Stomach (tissue), 9 donors: ENCODE measurements around the gene CDK19. TPM values are rescaled to one million over a fixed set of nuclear protein-coding genes. Genes with fewer than 3 reads are reported as not detected.
A peak's percentile ranks its signal among the peaks of the same experiment; 100 is the strongest.
"Not testable (repeated sequence)": the region's sequence is repeated elsewhere in the genome, so short reads cannot be mapped to it uniquely, and the experiment has no call there.

Experiments used
- DNase-seq, 2 donors: peaks; one replicate each; pipeline versions ENCODE4 v3.0.0 to v3.0.0-alpha.2; 2013 to 2019
- H3K27ac ChIP-seq, 5 donors: fragments of 200-600 bp in 4 of 5; sonication (generic) in 4 of 5; one replicate each; pipeline ENCODE4 v1.5.1; 2013 to 2019; ENCODE audit warnings: mild to moderate bottlenecking in 1 of 5, moderate library complexity in 1 of 5
- H3K27me3 ChIP-seq, 3 donors: fragments of 200-600 bp; sonication (generic); one replicate each; pipeline ENCODE4 v1.5.1; 2017 to 2019; ENCODE audit warnings: mixed run types in 1 of 3
- H3K36me3 ChIP-seq, 4 donors: fragments of 200-600 bp; sonication (generic); 1 replicate in 3 of 4; 2 replicates in 1 of 4; pipeline ENCODE4 v1.5.1; 2016 to 2019
- H3K4me1 ChIP-seq, 4 donors: fragments of 200-600 bp; sonication (generic); one replicate each; pipeline ENCODE4 v1.5.1; 2016 to 2019
- H3K4me3 ChIP-seq, 4 donors: fragments of 200-600 bp; sonication (generic) in 3 of 4; one replicate each; pipeline ENCODE4 v1.5.1; 2016 to 2019; ENCODE audit warnings: mild to moderate bottlenecking in 1 of 4
- H3K9me3 ChIP-seq, 4 donors: fragments of 200-600 bp; sonication (generic); one replicate each; pipeline ENCODE4 v1.5.1; 2016 to 2019
- EP300 ChIP-seq: sonication (generic); formaldehyde crosslinking; IDR thresholded peaks from one replicate; pipeline ENCODE4 v1.6.1; 2017; ENCODE audit warnings: antibody characterized with exemption
- POLR2A ChIP-seq, 4 donors: fragments of 450-650 bp; IDR thresholded peaks; one replicate each; pipeline ENCODE4 v1.6.1; 2016; ENCODE audit warnings: antibody characterized with exemption in 4 of 4, control low read depth in 2 of 4, mild to moderate bottlenecking in 1 of 4, moderate library complexity in 1 of 4
- POLR2AphosphoS5 ChIP-seq, 3 donors: sonication (generic); formaldehyde crosslinking; IDR thresholded peaks; one replicate each; pipeline ENCODE4 v1.6.1; 2016; ENCODE audit warnings: antibody characterized with exemption in 3 of 3
- WGBS, 5 donors: extraction: QIAGEN DNeasy Blood & Tissue Kit in 3 of 5; methylation state at CpG; one replicate each; pipeline versions ENCODE4 v1.1.5 to v1.1.7; 2013 to 2018; 5-methylcytosine and 5-hydroxymethylcytosine counted together
- intact Hi-C: fragments of 100-400 bp; cut with DNase I; formaldehyde crosslinking; loops from one replicate; pipeline ENCODE4 v1.15.1; 2023; ENCODE audit warnings: low total_unique reads
- polyA plus RNA-seq, 3 donors: library from polyadenylated mRNA; stranded (reverse); fragments of 200-250 nt; gene quantifications; one replicate each; pipeline ENCODE4 v1.2.3, GENCODE V29; 2013
- total RNA-seq, 5 donors: library from RNA; depleted of rRNA; stranded (reverse); fragments of >200 nt; gene quantifications; one replicate each; pipeline versions ENCODE4 v1.1.0 to v1.2.3, GENCODE V29; 2014 to 2016
- TF ChIP-seq, protein P1 (sequence below), 7 experiments: fragments of 450-650 bp in 4 of 7; fragments of 200-600 bp in 3 of 7; sonication (generic) in 3 of 7; IDR thresholded peaks; one replicate each; pipeline ENCODE4 v1.5.1; 2016 to 2019; ENCODE audit warnings: antibody characterized with exemption in 7 of 7, control low read depth in 2 of 7, mild to moderate bottlenecking in 1 of 7
- donor health status: healthy with polysubstance abuse.
- donor health status: Bipolar disorder and iron deficiency.
- donor health status: healthy.

Gene CDK19
- total and polyA plus RNA-seq, 8 donors: 5.4 to 23.5 (median 7.5) TPM

DNA sequence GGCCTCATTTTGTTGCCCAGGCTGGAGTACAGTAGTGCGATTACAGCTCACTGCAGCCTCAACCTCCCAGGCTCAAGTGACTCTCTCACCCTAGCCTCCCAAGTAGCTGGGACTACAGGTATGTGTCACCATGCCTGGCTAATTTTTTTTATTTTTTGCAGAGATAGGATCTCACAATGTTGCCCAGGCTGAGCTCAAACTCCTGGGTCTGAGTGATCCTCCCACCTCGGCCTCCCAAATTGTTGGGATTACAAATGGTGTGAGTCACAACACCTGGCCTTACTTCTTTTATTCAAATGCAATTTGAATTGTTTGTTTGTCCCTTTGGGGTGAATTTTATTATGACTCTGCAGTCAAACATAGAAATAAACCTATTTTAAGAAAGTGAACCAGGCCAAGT is 207.1 kb downstream of the CDK19 start:
- Histone ChIP-seq H3K4me1 (peaks cover 0 to 7% (median 0%) of the 10 kb centered on the region in 4 donors), H3K27me3 (no peaks in the 10 kb centered on the region), H3K4me3 (no peak overlapping the region), H3K9me3 (no peaks in the 10 kb centered on the region), H3K27ac (no peak overlapping the region), H3K36me3 (peaks cover 0 to 19% (median 12%) of the 10 kb centered on the region in 4 donors)
- intact Hi-C loops: no loop called here
- no peak for TF ChIP-seq POLR2A (IDR thresholded peaks at IDR 0.05)
- TF ChIP-seq, protein P1, sequence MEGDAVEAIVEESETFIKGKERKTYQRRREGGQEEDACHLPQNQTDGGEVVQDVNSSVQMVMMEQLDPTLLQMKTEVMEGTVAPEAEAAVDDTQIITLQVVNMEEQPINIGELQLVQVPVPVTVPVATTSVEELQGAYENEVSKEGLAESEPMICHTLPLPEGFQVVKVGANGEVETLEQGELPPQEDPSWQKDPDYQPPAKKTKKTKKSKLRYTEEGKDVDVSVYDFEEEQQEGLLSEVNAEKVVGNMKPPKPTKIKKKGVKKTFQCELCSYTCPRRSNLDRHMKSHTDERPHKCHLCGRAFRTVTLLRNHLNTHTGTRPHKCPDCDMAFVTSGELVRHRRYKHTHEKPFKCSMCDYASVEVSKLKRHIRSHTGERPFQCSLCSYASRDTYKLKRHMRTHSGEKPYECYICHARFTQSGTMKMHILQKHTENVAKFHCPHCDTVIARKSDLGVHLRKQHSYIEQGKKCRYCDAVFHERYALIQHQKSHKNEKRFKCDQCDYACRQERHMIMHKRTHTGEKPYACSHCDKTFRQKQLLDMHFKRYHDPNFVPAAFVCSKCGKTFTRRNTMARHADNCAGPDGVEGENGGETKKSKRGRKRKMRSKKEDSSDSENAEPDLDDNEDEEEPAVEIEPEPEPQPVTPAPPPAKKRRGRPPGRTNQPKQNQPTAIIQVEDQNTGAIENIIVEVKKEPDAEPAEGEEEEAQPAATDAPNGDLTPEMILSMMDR (IDR thresholded peaks at IDR 0.05): no peak
- TF ChIP-seq EP300: no peak
- no peak for TF ChIP-seq POLR2AphosphoS5 (IDR thresholded peaks at IDR 0.05)
- DNase-seq: no peak
- 91 to 100% (median 97%) methylated on average over 2 of the region's 2 CpGs for WGBS, 5 donors

- H3K4me3 ChIP-seq: no peak overlapping the region
- 88 to 96% (median 94%) methylated on average over 4 of the region's 4 CpGs for WGBS, 5 donors
- intact Hi-C loops: no loop called here
- H3K4me1 ChIP-seq: peaks cover 0 to 7% (median 0%) of the 10 kb centered on the region in 4 donors
- H3K27ac ChIP-seq: no peak overlapping the region
- peaks cover 0 to 1% (median under 1%) of the 10 kb centered on the region in 4 donors for H3K36me3 ChIP-seq
- TF ChIP-seq POLR2AphosphoS5 (IDR thresholded peaks at IDR 0.05) (no peak), EP300 (no peak), POLR2A (IDR thresholded peaks at IDR 0.05) (no peak)
- TF ChIP-seq, protein P1 (IDR thresholded peaks at IDR 0.05): no peak
- H3K27me3 ChIP-seq: no peaks in the 10 kb centered on the region
- H3K9me3 ChIP-seq: no peaks in the 10 kb centered on the region
- no peak for DNase-seq
Measured at GRCh38 chr6:110606151-110606550, 209.1 kb downstream of the CDK19 start.

- intact Hi-C loops, H3K4me3 ChIP-seq, H3K27me3 ChIP-seq, DNase-seq, H3K27ac ChIP-seq, H3K36me3 ChIP-seq, H3K9me3 ChIP-seq: not testable (repeated sequence)
- H3K4me1 ChIP-seq: peaks cover 0 to 11% (median 8%) of the 10 kb centered on the region in 4 donors
- WGBS, 5 donors: 89 to 95% (median 93%) methylated on average over 1 to 3 of the region's 3 CpGs
Measured at GRCh38 chr6:110600640-110601039, 214.6 kb downstream of the CDK19 start.

DNA sequence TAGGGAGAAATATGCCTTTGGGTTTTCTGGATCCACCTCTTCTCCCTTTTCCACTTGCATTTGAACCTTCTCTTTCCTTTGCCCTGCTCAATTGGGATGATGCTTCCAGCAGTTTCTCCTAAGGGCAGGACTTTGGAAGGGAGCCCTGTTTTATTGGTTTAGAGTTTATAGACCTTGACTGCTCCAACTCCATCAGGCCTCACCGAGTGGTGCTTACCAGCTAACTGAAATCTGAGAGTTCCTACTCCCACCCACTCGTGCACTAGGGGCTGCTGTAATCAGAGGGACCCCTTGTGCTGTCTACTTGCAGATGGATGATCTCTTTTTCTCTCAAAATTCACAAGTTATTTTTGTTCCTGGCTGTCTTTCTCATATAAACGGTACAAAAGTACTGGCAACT is 217.5 kb downstream of the CDK19 start:
- Histone ChIP-seq H3K36me3 (no peaks in the 10 kb centered on the region), H3K4me1 (peaks cover 3 to 19% (median 11%) of the 10 kb centered on the region in 4 donors), H3K9me3 (no peaks in the 10 kb centered on the region), H3K27me3 (no peaks in the 10 kb centered on the region), H3K27ac (peak overlapping the region in 1 of 5 donors; percentile 67), H3K4me3 (no peak overlapping the region)
- WGBS, 5 donors: 48 to 65% (median 59%) methylated on average over 3 of the region's 3 CpGs
- TF ChIP-seq POLR2A (IDR thresholded peaks at IDR 0.05) (no peak), EP300 (no peak), POLR2AphosphoS5 (IDR thresholded peaks at IDR 0.05) (no peak)
- TF ChIP-seq, protein P1 (IDR thresholded peaks at IDR 0.05): no peak
- no peak for DNase-seq
- intact Hi-C loops: no loop called here

GRCh38 chr6:110596354-110596753 is 218.9 kb downstream of the CDK19 start:
- TF ChIP-seq, protein P1 (IDR thresholded peaks at IDR 0.05): no peak
- TF ChIP-seq POLR2AphosphoS5 (IDR thresholded peaks at IDR 0.05) (peak in 1 of 3 donors; percentile 27), EP300 (no peak), POLR2A (IDR thresholded peaks at IDR 0.05) (no peak)
- H3K27me3 ChIP-seq: no peaks in the 10 kb centered on the region
- H3K4me3 ChIP-seq: no peak overlapping the region
- H3K4me1 ChIP-seq: peaks cover 6 to 25% (median 14%) of the 10 kb centered on the region in 4 donors
- no peaks in the 10 kb centered on the region for H3K9me3 ChIP-seq
- WGBS, 5 donors: 22 to 56% (median 45%) methylated on average over 3 of the region's 3 CpGs
- no peaks in the 10 kb centered on the region for H3K36me3 ChIP-seq
- peak; percentile 38 to 47 for DNase-seq
- H3K27ac ChIP-seq: peak overlapping the region in 4 of 5 donors; percentile 13 to 67 (median 44)
- intact Hi-C loops: no loop called here
